ENCODE measurements around the gene TMEM63A. TPM values are rescaled to one million over a fixed set of nuclear protein-coding genes. Genes with fewer than 3 reads are reported as not detected.

The TMEM63A gene
- polyA plus RNA-seq, 1 of the 3 experiments (the other 2 are of a cell fraction), result 13.5 TPM

DNA sequence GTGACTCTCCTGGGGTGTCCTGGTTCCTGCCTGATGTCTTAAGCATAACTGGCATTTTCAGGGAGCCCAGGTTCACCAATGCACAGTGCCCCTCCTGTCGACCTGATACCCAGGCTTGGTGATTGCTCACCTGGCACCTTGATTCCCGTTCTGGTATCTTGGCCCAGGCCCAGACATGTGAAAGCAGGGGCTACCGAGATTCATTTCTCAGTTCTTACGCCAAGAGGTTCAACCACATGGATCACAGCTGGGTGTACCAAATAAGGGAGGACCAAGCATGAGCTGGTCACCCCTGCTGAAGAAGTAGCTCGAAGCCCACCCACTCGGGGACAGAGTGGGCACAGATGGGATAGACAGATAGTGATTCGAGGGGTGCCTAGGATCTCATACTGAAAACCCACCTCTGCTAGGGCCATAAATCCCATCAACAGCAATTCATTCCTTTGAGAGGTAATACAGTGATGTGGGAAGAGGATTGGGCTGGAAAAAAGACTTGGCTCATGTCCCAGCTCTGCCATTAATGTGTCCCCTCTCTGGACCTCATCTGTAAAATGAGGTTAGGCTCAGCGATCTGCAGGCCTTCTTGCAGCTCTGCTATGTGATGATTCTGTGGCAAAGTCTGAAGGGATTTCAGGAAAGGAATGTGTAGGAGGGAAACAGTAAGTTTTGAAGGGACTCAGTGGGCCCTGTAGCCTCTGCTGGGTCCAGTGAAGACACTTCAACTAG is 69.5 kb downstream of the TMEM63A start:
- H3K27ac ChIP-seq (ENCODE audit: low read depth in 2 of 2, low read length in 1 of 2), result no peak overlapping the region; a peak in 1 of 4 replicates
- H2AFZ ChIP-seq (ENCODE audit: low read depth), result no peak overlapping the region
- CTCF ChIA-PET, result interaction anchor here (0.9 to 5.2 kb wide), 8 partner anchors 10 to 338 kb away, joined by 3 to 20 read pairs (median 6); partner anchors contain the start of gene SRP9
- DNase-seq, result no peak
- H3K4me1 ChIP-seq (ENCODE audit: control insufficient read depth in 1 of 2, insufficient read depth in 2 of 2, low read depth in 1 of 2, low read length in 1 of 2), result peaks cover 14 to 27% of the 10 kb centered on the region in 2 experiments
- H3K79me2 ChIP-seq (ENCODE audit: insufficient read depth), result peaks cover 4% of the 10 kb centered on the region; the same call in 1 of the 2 replicates
- H3K9me2 ChIP-seq, result no peaks in the 10 kb centered on the region
- TF ChIP-seq CHD2 (IDR thresholded peaks at IDR 0.05; ENCODE audit: low read length, partially characterized antibody), result no peak
- TF ChIP-seq RCOR1 (IDR thresholded peaks at IDR 0.05; ENCODE audit: low read length), result no peak
- TF ChIP-seq, protein P1, sequence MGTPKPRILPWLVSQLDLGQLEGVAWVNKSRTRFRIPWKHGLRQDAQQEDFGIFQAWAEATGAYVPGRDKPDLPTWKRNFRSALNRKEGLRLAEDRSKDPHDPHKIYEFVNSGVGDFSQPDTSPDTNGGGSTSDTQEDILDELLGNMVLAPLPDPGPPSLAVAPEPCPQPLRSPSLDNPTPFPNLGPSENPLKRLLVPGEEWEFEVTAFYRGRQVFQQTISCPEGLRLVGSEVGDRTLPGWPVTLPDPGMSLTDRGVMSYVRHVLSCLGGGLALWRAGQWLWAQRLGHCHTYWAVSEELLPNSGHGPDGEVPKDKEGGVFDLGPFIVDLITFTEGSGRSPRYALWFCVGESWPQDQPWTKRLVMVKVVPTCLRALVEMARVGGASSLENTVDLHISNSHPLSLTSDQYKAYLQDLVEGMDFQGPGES (IDR thresholded peaks at IDR 0.05; ENCODE audit: low read depth, low read length), result no peak
- TF ChIP-seq, protein P2, sequence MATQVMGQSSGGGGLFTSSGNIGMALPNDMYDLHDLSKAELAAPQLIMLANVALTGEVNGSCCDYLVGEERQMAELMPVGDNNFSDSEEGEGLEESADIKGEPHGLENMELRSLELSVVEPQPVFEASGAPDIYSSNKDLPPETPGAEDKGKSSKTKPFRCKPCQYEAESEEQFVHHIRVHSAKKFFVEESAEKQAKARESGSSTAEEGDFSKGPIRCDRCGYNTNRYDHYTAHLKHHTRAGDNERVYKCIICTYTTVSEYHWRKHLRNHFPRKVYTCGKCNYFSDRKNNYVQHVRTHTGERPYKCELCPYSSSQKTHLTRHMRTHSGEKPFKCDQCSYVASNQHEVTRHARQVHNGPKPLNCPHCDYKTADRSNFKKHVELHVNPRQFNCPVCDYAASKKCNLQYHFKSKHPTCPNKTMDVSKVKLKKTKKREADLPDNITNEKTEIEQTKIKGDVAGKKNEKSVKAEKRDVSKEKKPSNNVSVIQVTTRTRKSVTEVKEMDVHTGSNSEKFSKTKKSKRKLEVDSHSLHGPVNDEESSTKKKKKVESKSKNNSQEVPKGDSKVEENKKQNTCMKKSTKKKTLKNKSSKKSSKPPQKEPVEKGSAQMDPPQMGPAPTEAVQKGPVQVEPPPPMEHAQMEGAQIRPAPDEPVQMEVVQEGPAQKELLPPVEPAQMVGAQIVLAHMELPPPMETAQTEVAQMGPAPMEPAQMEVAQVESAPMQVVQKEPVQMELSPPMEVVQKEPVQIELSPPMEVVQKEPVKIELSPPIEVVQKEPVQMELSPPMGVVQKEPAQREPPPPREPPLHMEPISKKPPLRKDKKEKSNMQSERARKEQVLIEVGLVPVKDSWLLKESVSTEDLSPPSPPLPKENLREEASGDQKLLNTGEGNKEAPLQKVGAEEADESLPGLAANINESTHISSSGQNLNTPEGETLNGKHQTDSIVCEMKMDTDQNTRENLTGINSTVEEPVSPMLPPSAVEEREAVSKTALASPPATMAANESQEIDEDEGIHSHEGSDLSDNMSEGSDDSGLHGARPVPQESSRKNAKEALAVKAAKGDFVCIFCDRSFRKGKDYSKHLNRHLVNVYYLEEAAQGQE (IDR thresholded peaks at IDR 0.05; ENCODE audit: low read depth, low read length), result no peak
- TF ChIP-seq YY1 (IDR thresholded peaks at IDR 0.05; ENCODE audit: low read depth), result no peak
- no peak for TF ChIP-seq GABPA (IDR thresholded peaks at IDR 0.05; ENCODE audit: low read depth)
- no peak for TF ChIP-seq SIN3A (IDR thresholded peaks at IDR 0.05; ENCODE audit: borderline replicate concordance, low read depth, low read length)
- TF ChIP-seq, protein P3, sequence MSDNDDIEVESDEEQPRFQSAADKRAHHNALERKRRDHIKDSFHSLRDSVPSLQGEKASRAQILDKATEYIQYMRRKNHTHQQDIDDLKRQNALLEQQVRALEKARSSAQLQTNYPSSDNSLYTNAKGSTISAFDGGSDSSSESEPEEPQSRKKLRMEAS (IDR thresholded peaks at IDR 0.05; ENCODE audit: low read depth), result no peak
- TF ChIP-seq, protein P4, sequence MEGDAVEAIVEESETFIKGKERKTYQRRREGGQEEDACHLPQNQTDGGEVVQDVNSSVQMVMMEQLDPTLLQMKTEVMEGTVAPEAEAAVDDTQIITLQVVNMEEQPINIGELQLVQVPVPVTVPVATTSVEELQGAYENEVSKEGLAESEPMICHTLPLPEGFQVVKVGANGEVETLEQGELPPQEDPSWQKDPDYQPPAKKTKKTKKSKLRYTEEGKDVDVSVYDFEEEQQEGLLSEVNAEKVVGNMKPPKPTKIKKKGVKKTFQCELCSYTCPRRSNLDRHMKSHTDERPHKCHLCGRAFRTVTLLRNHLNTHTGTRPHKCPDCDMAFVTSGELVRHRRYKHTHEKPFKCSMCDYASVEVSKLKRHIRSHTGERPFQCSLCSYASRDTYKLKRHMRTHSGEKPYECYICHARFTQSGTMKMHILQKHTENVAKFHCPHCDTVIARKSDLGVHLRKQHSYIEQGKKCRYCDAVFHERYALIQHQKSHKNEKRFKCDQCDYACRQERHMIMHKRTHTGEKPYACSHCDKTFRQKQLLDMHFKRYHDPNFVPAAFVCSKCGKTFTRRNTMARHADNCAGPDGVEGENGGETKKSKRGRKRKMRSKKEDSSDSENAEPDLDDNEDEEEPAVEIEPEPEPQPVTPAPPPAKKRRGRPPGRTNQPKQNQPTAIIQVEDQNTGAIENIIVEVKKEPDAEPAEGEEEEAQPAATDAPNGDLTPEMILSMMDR (IDR thresholded peaks at IDR 0.05), result no peak
- TF ChIP-seq, protein P5, sequence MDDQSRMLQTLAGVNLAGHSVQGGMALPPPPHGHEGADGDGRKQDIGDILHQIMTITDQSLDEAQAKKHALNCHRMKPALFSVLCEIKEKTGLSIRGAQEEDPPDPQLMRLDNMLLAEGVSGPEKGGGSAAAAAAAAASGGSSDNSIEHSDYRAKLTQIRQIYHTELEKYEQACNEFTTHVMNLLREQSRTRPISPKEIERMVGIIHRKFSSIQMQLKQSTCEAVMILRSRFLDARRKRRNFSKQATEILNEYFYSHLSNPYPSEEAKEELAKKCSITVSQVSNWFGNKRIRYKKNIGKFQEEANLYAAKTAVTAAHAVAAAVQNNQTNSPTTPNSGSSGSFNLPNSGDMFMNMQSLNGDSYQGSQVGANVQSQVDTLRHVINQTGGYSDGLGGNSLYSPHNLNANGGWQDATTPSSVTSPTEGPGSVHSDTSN (IDR thresholded peaks at IDR 0.05), result no peak
- TF ChIP-seq FOXJ3 (CRISPR knock-in tag; IDR thresholded peaks at IDR 0.05), result no peak
- TF ChIP-seq, protein P6, sequence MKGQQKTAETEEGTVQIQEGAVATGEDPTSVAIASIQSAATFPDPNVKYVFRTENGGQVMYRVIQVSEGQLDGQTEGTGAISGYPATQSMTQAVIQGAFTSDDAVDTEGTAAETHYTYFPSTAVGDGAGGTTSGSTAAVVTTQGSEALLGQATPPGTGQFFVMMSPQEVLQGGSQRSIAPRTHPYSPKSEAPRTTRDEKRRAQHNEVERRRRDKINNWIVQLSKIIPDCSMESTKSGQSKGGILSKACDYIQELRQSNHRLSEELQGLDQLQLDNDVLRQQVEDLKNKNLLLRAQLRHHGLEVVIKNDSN (IDR thresholded peaks at IDR 0.05; ENCODE audit: borderline replicate concordance, low read depth), result no peak
- WGBS (ENCODE audit: low lambda C conversion rate), result 64% methylated on average over 6 of the region's 8 CpGs
- H3K36me3 ChIP-seq (replicated peaks in 1 of 2; ENCODE audit: control insufficient read depth in 1 of 2, insufficient read depth in 2 of 2, low read length in 1 of 2), result no peaks in the 10 kb centered on the region
- no peaks in the 10 kb centered on the region for H3K9me3 ChIP-seq
- H3K9ac ChIP-seq, result no peak overlapping the region
- H4K20me1 ChIP-seq (ENCODE audit: insufficient read depth), result no peaks in the 10 kb centered on the region
- POLR2A ChIA-PET, result no interaction called here
- no peak overlapping the region for H3K4me3 ChIP-seq (ENCODE audit: low read depth in 2 of 2, low read length in 1 of 2)
- H3K4me2 ChIP-seq, result no peak overlapping the region
- no peaks in the 10 kb centered on the region for H3K27me3 ChIP-seq (ENCODE audit: insufficient read depth)
- H3F3A ChIP-seq (replicated peaks; ENCODE audit: insufficient read depth), result no peaks in the 10 kb centered on the region

All from SK-N-SH (cell line).